Measurements from ENCODE around the gene PLVAP. TPM values are rescaled to one million over a fixed set of nuclear protein-coding genes. Genes with fewer than 3 reads are reported as not detected.
A peak's percentile ranks its signal among the peaks of the same experiment; 100 is the strongest.

PLVAP gene
- total and polyA plus RNA-seq, 9 of the 15 experiments (the other 6 are each of a cell fraction or from before 2014, with no cell fraction given), result 0.09 to 0.84 (median 0.51) TPM; not detected in 4

- H3K36me3 ChIP-seq (ENCODE audit: control insufficient read depth, insufficient read depth, low read length), result peaks cover 49% of the 10 kb centered on the region; the same call in 2 of the 3 replicates
- H3K4me2 ChIP-seq (ENCODE audit: insufficient read depth, low read length), result no peak overlapping the region
- no peaks in the 10 kb centered on the region for H3K9me3 ChIP-seq (replicated peaks; ENCODE audit: control insufficient read depth, insufficient read depth, low read depth, low read length)
- H3K27me3 ChIP-seq (ENCODE audit: control insufficient read depth in 2 of 2, insufficient read depth in 2 of 2, low read length in 2 of 2), result no peaks in the 10 kb centered on the region
- no peaks in the 10 kb centered on the region for H3K9me1 ChIP-seq (ENCODE audit: control insufficient read depth, insufficient read depth, low read length)
- no peak for FAIRE-seq
- H4K20me1 ChIP-seq (replicated peaks; ENCODE audit: control insufficient read depth, insufficient read depth, low read length), result 0 out of 2 replicates have a peak, but pooled peaks cover 5% of the 10 kb centered on the region
- no peak for DNase-seq (ENCODE audit: extremely low read depth in 1 of 4, low spot score in 3 of 4)
- no peak overlapping the region for H3K27ac ChIP-seq (ENCODE audit: extremely low read depth, low read depth, low read length)
- TF ChIP-seq SIN3A (IDR thresholded peaks at IDR 0.05; ENCODE audit: borderline replicate concordance in 2 of 2, control insufficient read depth in 1 of 2, low read depth in 2 of 2, low read length in 2 of 2) (no peak), TGIF2 (CRISPR knock-in tag; IDR thresholded peaks at IDR 0.05) (no peak), GABPB1 (CRISPR knock-in tag; IDR thresholded peaks at IDR 0.05) (no peak), HDAC2 (IDR thresholded peaks at IDR 0.05) (no peak), BRD9 (IDR thresholded peaks at IDR 0.05; ENCODE audit: low read depth, partially characterized antibody) (no peak), CREM (IDR thresholded peaks at IDR 0.05; ENCODE audit: low read depth) (no peak), NR2F6 (CRISPR knock-in tag; IDR thresholded peaks at IDR 0.05) (no peak), ZNF280B (CRISPR knock-in tag; IDR thresholded peaks at IDR 0.05) (no peak), TRIM25 (IDR thresholded peaks at IDR 0.05; ENCODE audit: borderline replicate concordance) (no peak)
- peak overlapping the region in 1 of 2 experiments; percentile 73; a peak in 2 of 4 replicates for H3K9ac ChIP-seq (ENCODE audit: insufficient read depth in 1 of 2, low read depth in 2 of 2, low read length in 2 of 2)
- CTCF ChIA-PET (ENCODE audit: low intra/inter-chr PET ratio), result no interaction called here
- 82% methylated on average over 9 of the region's 11 CpGs for whole genome bisulfite sequencing (ENCODE audit: insufficient coverage, low coverage, missing lambda C conversion rate)
- no TSS peak for BruUV-seq (replicated peaks)
- in situ Hi-C loops (cut with MboI), result no loop called here
- no peak for ATAC-seq
- intact Hi-C loops (cut with micrococcal nuclease), result no loop called here
- H3K4me1 ChIP-seq (replicated peaks in 1 of 2; ENCODE audit: control insufficient read depth in 2 of 2, insufficient read depth in 2 of 2, low read length in 2 of 2), result peaks cover 17 to 53% of the 10 kb centered on the region in 2 experiments; a peak in 4 of 5 replicates
- no peak overlapping the region for H2AFZ ChIP-seq (ENCODE audit: low read depth, low read length)
- POLR2A ChIA-PET, result interaction anchor here (0.5 to 7.7 kb wide), 2 partner anchors 13 to 22 kb away, joined by 3 to 78 read pairs; partner anchors contain the start of gene ANO8
- H3K79me2 ChIP-seq (ENCODE audit: control insufficient read depth, insufficient read depth, low read length), result peaks cover 54% of the 10 kb centered on the region
- no peak overlapping the region for H3K4me3 ChIP-seq
Measured at GRCh38 chr19:17311455-17312188, 65.5 kb downstream of the PLVAP start.

Measured in K562 (cell line).